Astrocyte (in vitro differentiated cells and primary cell): ENCODE results near the gene SMIM34.
"Not testable (repeated sequence)": the region's sequence is repeated elsewhere in the genome, so short reads cannot be mapped to it uniquely, and the experiment has no call there.

ENCODE experiments used
- EZH2 ChIP-seq: IDR thresholded peaks from 2 replicates; pipeline ENCODE4 v1.6.1; 2012; ENCODE audit warnings: mild to moderate bottlenecking, low read length, inconsistent platforms; ENCODE audit not compliant: insufficient read depth
- TF ChIP-seq, protein P1 (sequence below): IDR thresholded peaks from 2 replicates; pipeline ENCODE4 v1.5.1; 2011; ENCODE audit warnings: low read depth, mild to moderate bottlenecking, inconsistent platforms, low read length, moderate library complexity; ENCODE audit not compliant: insufficient read depth

DNA sequence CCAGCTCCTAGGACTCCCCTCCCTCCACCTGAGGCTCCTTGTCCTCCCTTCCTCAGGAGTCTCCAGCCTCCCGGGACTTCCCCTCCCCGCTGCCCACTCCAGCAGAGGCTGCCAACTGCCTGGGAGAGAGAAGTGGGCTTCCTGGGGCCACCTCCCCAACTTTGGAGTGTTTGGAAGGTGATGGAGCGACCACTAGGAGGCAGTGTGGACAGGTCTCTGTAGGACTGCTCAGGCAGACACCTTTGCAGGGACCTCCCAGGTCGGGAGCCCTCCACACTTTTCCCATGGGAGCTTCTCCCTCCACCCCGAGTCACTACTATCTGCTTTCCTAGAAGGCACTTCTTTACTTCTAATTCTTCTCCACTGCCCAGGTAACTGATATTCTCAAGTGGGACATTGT is 19.0 kb downstream of the SMIM34 start:
- TF ChIP-seq, protein P1, sequence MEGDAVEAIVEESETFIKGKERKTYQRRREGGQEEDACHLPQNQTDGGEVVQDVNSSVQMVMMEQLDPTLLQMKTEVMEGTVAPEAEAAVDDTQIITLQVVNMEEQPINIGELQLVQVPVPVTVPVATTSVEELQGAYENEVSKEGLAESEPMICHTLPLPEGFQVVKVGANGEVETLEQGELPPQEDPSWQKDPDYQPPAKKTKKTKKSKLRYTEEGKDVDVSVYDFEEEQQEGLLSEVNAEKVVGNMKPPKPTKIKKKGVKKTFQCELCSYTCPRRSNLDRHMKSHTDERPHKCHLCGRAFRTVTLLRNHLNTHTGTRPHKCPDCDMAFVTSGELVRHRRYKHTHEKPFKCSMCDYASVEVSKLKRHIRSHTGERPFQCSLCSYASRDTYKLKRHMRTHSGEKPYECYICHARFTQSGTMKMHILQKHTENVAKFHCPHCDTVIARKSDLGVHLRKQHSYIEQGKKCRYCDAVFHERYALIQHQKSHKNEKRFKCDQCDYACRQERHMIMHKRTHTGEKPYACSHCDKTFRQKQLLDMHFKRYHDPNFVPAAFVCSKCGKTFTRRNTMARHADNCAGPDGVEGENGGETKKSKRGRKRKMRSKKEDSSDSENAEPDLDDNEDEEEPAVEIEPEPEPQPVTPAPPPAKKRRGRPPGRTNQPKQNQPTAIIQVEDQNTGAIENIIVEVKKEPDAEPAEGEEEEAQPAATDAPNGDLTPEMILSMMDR = not testable (repeated sequence)
- not testable (repeated sequence) for TF ChIP-seq EZH2
